VCaP (cell line): ENCODE results near the gene LYST.
"Not testable (repeated sequence)": the region's sequence is repeated elsewhere in the genome, so short reads cannot be mapped to it uniquely, and the experiment has no call there.

ENCODE experiments used
- H3K27ac ChIP-seq: fragments of 450-650 bp; 2 replicates; pipeline ENCODE4 v1.5.1; 2017
- CTCF ChIP-seq: fragments of 450-650 bp; conservative IDR thresholded peaks from 2 replicates; pipeline ENCODE4 v1.5.1; 2017; ENCODE audit warnings: mild to moderate bottlenecking, moderate library complexity

Gene LYST

GRCh38 chr1:235808223-235808622 is 58.5 kb downstream of the LYST start:
- TF ChIP-seq CTCF = no peak
- no peak overlapping the region for H3K27ac ChIP-seq

GRCh38 chr1:235806123-235806522 is 60.6 kb downstream of the LYST start:
- no peak overlapping the region for H3K27ac ChIP-seq
- no peak for TF ChIP-seq CTCF

GRCh38 chr1:235802573-235803346 is 63.9 kb downstream of the LYST start:
- TF ChIP-seq CTCF = no peak
- peak overlapping the region; percentile 47 for H3K27ac ChIP-seq

DNA sequence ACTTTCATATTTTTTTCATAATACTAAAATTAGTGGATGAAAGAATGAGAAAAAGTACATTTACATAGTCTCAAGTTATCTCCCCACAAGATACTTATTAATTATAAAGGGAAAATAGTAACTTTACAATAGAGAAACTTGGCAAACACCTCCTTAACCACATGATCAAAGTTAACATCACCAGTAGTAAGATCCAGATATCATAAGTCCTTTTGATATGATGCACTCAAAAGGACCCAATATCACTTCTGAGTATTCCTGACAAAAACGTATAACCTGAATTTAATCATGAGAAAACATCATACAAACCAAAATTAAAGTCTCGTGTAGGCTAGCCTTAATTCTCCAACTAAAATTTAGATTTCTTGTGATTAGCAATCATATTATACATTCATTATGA is 67.4 kb downstream of the LYST start:
- no peak overlapping the region for H3K27ac ChIP-seq
- TF ChIP-seq CTCF = no peak

DNA sequence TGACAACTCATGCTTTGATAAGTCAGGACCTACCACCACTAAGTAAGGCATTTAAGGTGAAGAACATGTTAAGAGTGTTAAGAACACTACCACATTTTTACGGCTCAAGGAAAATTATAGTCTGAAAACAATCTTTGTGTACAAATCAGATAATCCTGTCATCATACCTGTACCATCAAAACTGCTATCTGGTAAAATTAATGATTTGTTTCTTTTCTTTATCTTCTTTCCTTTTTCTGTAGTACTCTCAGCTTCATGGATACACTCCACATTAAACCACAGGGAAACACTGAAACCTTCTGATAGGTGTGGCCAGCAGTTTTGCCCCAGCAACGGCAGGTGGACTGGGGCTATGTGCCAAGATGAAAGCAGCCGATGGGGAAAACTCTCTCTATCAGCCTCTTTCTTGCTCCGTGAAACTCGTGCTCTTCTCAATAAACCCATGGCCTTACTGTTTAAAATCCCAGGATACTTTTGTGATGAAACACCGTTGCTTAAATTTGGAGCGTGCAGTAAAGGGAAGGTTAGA is 75.1 kb downstream of the LYST start:
- no peak for TF ChIP-seq CTCF
- H3K27ac ChIP-seq = no peak overlapping the region

- no peak for TF ChIP-seq CTCF
- H3K27ac ChIP-seq = no peak overlapping the region
These were observed 76.6 kb downstream of the LYST start for GRCh38 chr1:235790123-235790522.

DNA sequence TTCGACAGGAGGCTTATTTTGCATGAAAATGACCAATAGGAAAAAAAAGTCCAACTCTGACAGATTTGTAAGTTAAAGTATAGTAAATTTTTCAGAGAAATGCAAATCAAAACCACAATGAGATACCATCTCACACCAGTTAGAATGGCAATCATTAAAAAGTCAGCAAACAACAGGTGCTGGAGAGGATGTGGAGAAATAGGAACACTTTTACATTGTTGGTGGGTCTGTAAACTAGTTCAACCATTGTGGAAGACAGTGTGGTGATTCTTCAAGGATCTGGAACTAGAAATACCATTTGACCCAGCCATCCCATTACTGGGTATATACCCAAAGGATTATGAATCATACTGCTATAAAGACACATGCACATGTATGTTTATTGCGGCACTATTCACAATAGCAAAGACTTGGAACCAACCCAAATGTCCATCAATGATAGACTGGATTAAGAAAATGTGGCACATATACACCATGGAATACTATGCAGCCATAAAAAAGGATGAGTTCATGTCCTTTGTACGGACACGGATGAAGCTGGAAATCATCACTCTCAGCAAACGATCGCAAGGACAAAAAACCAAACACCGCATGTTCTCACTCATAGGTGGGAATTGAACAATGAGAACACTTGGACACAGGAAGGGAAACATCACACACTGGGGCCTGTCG is 80.3 kb downstream of the LYST start:
- H3K27ac ChIP-seq = not testable (repeated sequence)

GRCh38 chr1:235784950-235785349 is 81.8 kb downstream of the LYST start:
- TF ChIP-seq CTCF = no peak
- peak overlapping the region; percentile 7; the same call in 1 of the 2 replicates for H3K27ac ChIP-seq
